ENCODE measurements around the gene GRIFIN.

GRIFIN gene, protein sequence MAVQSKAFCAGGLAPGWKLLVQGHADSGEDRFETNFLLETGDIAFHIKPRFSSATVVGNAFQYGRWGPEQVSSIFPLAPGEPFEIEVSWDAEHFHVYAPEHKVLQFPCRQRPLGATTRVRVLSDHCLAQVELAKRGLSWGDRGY

DNA sequence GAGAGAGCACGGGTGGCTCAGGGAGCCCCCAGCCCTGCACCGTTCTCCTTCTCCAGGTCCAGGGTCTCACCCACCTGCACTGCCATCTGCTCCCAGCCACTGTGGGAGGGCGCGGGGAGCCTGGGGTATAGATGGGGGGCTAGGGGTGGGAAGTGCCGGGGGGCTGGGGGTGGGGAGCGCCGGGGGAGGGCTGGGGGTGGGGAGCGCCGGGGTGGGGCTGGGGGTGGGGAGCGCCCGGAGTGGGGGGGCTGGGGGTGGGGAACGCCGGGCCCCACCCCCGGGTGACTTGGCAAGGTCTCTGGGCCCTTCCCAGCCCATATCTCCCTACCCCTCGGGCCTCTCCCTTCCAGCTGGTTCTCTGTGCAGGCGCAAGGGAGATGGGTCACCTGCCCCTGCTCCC is at the start of gene GRIFIN:
Gene GRIFIN (minus strand): TSS at position 101 of the 400 bp plus-strand sequence. CDS start 15 bp downstream, at position 86.
- no peaks in the 10 kb centered on the region for H3F3A ChIP-seq (ENCODE audit: insufficient read depth, low read length)
- H3K4me2 ChIP-seq (ENCODE audit: low read depth, low read length): no peak within 1 kb of the TSS
- no peaks in the 10 kb centered on the region for H3K4me1 ChIP-seq (ENCODE audit: low read length)
- H3K9me3 ChIP-seq (replicated peaks; ENCODE audit: insufficient read depth, low read length): no peaks in the 10 kb centered on the region
- no peak within 1 kb of the TSS for H3K4me3 ChIP-seq (ENCODE audit: low read length)
- no peak within 1 kb of the TSS for H3K9ac ChIP-seq (ENCODE audit: low read length)
- H2AFZ ChIP-seq (ENCODE audit: low read length): no peak within 1 kb of the TSS
- DNase-seq: no peak
- H3K79me2 ChIP-seq (ENCODE audit: low read length): no peaks in the 10 kb centered on the region
- peaks cover 66% of the 10 kb centered on the region for H3K27me3 ChIP-seq (replicated peaks; ENCODE audit: insufficient read depth, low read length)
- no peaks in the 10 kb centered on the region for H3K36me3 ChIP-seq (replicated peaks; ENCODE audit: insufficient read depth, low read length)
- TF ChIP-seq EZH2 (optimal IDR thresholded peaks at IDR 0.05; ENCODE audit: low read depth, low read length): no peak
- no peak for TF ChIP-seq EZH2phosphoT487 (IDR thresholded peaks at IDR 0.05; ENCODE audit: low read length)
- no peak for TF ChIP-seq CTCF (IDR thresholded peaks at IDR 0.05; ENCODE audit: low read length)
- H3K9me2 ChIP-seq (replicated peaks; ENCODE audit: insufficient read depth, low read length): no peaks in the 10 kb centered on the region
- H4K20me1 ChIP-seq (ENCODE audit: insufficient read depth, low read length): no peaks in the 10 kb centered on the region
- no peak within 1 kb of the TSS for H3K27ac ChIP-seq (ENCODE audit: low read length)

- DNase-seq: no peak
- no peaks in the 10 kb centered on the region for H3K4me1 ChIP-seq (ENCODE audit: low read length)
- no peak overlapping the region for H3K9ac ChIP-seq (ENCODE audit: low read length)
- H3K27me3 ChIP-seq (replicated peaks; ENCODE audit: insufficient read depth, low read length): peaks cover 86% of the 10 kb centered on the region
- H4K20me1 ChIP-seq (ENCODE audit: insufficient read depth, low read length): no peaks in the 10 kb centered on the region
- no peak overlapping the region for H3K4me3 ChIP-seq (ENCODE audit: low read length)
- H3K36me3 ChIP-seq (replicated peaks; ENCODE audit: insufficient read depth, low read length): no peaks in the 10 kb centered on the region
- no peaks in the 10 kb centered on the region for H3K79me2 ChIP-seq (ENCODE audit: low read length)
- no peak for TF ChIP-seq CTCF (IDR thresholded peaks at IDR 0.05; ENCODE audit: low read length)
- H3F3A ChIP-seq (ENCODE audit: insufficient read depth, low read length): no peaks in the 10 kb centered on the region
- H3K4me2 ChIP-seq (ENCODE audit: low read depth, low read length): no peak overlapping the region
- no peak overlapping the region for H3K27ac ChIP-seq (ENCODE audit: low read length)
- no peak overlapping the region for H2AFZ ChIP-seq (ENCODE audit: low read length)
- H3K9me2 ChIP-seq (replicated peaks; ENCODE audit: insufficient read depth, low read length): no peaks in the 10 kb centered on the region
- H3K9me3 ChIP-seq (replicated peaks; ENCODE audit: insufficient read depth, low read length): no peaks in the 10 kb centered on the region
Measured at GRCh38 chr7:2524808-2525657, 48.8 kb upstream of the GRIFIN start.

DNA sequence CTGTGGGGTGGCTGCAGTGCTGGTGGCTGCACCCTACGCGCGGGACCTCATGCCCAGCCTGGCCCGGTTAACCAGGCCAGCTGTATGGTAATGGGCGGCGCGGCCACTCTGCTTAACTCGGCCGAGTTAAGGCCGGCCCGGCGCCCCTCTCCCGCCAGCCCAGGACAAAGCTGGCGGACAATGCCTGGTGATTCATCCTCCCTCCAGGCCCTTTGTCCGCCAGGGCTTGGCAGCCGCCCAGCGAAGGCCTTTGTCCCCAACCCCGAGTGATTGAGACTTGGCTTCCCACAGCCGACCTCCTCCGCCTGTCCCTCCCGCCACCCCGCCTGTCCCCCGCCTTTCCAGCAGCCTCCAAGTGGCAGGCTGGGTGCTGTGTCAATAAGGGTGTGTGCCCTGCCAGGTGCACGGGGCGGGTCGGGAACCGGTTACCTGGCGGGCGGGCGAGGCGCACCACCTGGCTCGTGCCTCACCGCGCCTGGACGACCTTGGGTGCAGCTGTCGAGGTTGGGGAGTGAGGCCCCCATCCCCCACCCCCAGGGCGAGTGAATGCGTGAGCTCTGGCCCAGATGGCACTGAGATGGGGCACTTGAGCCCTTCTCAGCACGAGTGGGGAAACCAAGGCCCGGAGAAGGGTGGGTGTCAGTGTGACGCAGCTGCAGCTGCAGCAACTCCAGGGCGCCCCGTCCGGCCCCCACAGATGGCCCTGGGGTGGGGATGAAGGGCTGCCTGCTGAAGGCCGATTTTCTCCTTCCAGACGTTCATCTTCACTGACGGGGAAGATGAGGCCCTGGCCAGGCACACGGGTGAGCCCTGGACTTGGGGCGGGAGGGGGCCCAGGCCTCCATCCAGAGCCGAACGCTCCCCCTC is 48.0 kb upstream of the GRIFIN start:
- peaks cover 86% of the 10 kb centered on the region for H3K27me3 ChIP-seq (replicated peaks; ENCODE audit: insufficient read depth, low read length)
- no peaks in the 10 kb centered on the region for H3F3A ChIP-seq (ENCODE audit: insufficient read depth, low read length)
- no peak overlapping the region for H3K4me2 ChIP-seq (ENCODE audit: low read depth, low read length)
- no peaks in the 10 kb centered on the region for H3K9me3 ChIP-seq (replicated peaks; ENCODE audit: insufficient read depth, low read length)
- no peak overlapping the region for H2AFZ ChIP-seq (ENCODE audit: low read length)
- no peak overlapping the region for H3K9ac ChIP-seq (ENCODE audit: low read length)
- DNase-seq: peak; percentile 19
- no peak for TF ChIP-seq EZH2phosphoT487 (IDR thresholded peaks at IDR 0.05; ENCODE audit: low read length)
- no peak for TF ChIP-seq CTCF (IDR thresholded peaks at IDR 0.05; ENCODE audit: low read length)
- no peak for TF ChIP-seq EZH2 (optimal IDR thresholded peaks at IDR 0.05; ENCODE audit: low read depth, low read length)
- no peaks in the 10 kb centered on the region for H3K4me1 ChIP-seq (ENCODE audit: low read length)
- no peak overlapping the region for H3K27ac ChIP-seq (ENCODE audit: low read length)
- H4K20me1 ChIP-seq (ENCODE audit: insufficient read depth, low read length): no peaks in the 10 kb centered on the region
- H3K36me3 ChIP-seq (replicated peaks; ENCODE audit: insufficient read depth, low read length): no peaks in the 10 kb centered on the region
- no peak overlapping the region for H3K4me3 ChIP-seq (ENCODE audit: low read length)
- H3K9me2 ChIP-seq (replicated peaks; ENCODE audit: insufficient read depth, low read length): no peaks in the 10 kb centered on the region
- no peaks in the 10 kb centered on the region for H3K79me2 ChIP-seq (ENCODE audit: low read length)
